IMR-90 (cell line): ENCODE data around the gene CD24. TPM values are rescaled to one million over a fixed set of nuclear protein-coding genes. Genes with fewer than 3 reads are reported as not detected.

ENCODE experiments used
- ATAC-seq: fragments of 200-7000 bp; cut with Tn5 transposase; 2 replicates; pipeline ENCODE4 v1.9.1; 2020; ENCODE audit warnings: low read depth, mild to moderate bottlenecking, moderate library complexity
- BruUV-seq: library from RNA; stranded (reverse); fragments of 400-500 nt; replicated peaks from 2 replicates; lab custom pipeline; 2021; lab: Mats Ljungman, UMichigan
- CTCF ChIA-PET: fragments of 300-600 bp; formaldehyde crosslinking; extraction: SDS; loops from one replicate; lab custom pipeline; 2021; ENCODE audit warnings: antibody characterized with exemption; lab: Yijun Ruan, JAX
- POLR2A ChIA-PET: fragments of 300-600 bp; sonication (Branson Sonifier 250); formaldehyde crosslinking; loops from one replicate; lab custom pipeline; 2022; ENCODE audit warnings: antibody characterized with exemption; ENCODE audit not compliant: unreplicated experiment; lab: Charles Lee
- DNase-seq: peaks from one replicate; pipeline ENCODE4 v3.0.0; 2013
- H2AFZ ChIP-seq: replicated peaks from 2 replicates; pipeline ENCODE3; 2013; ENCODE audit warnings: low read length, mild to moderate bottlenecking; ENCODE audit not compliant: poor library complexity
- H2AK5ac ChIP-seq: 2 replicates; pipeline ENCODE4 v1.6.1; 2013; ENCODE audit warnings: low read depth, low read length, inconsistent platforms
- H2AK9ac ChIP-seq: replicated peaks from 2 replicates; pipeline ENCODE3; 2013; ENCODE audit warnings: mild to moderate bottlenecking, low read depth, low read length, moderate library complexity; ENCODE audit not compliant: poor library complexity
- H2BK120ac ChIP-seq: 2 replicates; pipeline ENCODE4 v1.6.1; 2013; ENCODE audit warnings: low read depth, low read length, inconsistent platforms
- H2BK15ac ChIP-seq: 3 replicates; pipeline ENCODE4 v1.6.1; 2013; ENCODE audit warnings: low read depth, low read length, inconsistent platforms
- H2BK20ac ChIP-seq: 2 replicates; pipeline ENCODE4 v1.6.1; 2013; ENCODE audit warnings: low read depth, mild to moderate bottlenecking, inconsistent platforms, low read length, moderate library complexity
- H2BK5ac ChIP-seq: 2 replicates; pipeline ENCODE4 v1.6.1; 2013; ENCODE audit warnings: mild to moderate bottlenecking, low read depth, low read length, inconsistent platforms; ENCODE audit not compliant: poor library complexity, severe bottlenecking
- H3K14ac ChIP-seq: replicated peaks from 2 replicates; pipeline ENCODE4 v1.6.1; 2013; ENCODE audit warnings: low read depth, low read length, inconsistent platforms
- H3K18ac ChIP-seq: 2 replicates; pipeline ENCODE4 v1.6.1; 2013; ENCODE audit warnings: low read depth, low read length, control low read depth
- H3K23ac ChIP-seq: 2 replicates; pipeline ENCODE4 v1.6.1; 2013; ENCODE audit warnings: low read depth, low read length, inconsistent platforms
- H3K27ac ChIP-seq: 2 replicates; pipeline ENCODE4 v1.5.1; 2013; ENCODE audit warnings: mild to moderate bottlenecking, control low read depth, low read length; ENCODE audit not compliant: insufficient read depth
- H3K27me3 ChIP-seq: 2 replicates; pipeline ENCODE4 v1.6.1; 2013; ENCODE audit warnings: low read length; ENCODE audit not compliant: control insufficient read depth, insufficient read depth
- H3K36me3 ChIP-seq: 2 replicates; pipeline ENCODE4 v1.6.1; 2013; ENCODE audit warnings: low read length, mixed read lengths; ENCODE audit not compliant: control insufficient read depth, insufficient read depth
- H3K4ac ChIP-seq: 2 replicates; pipeline ENCODE4 v1.6.1; 2013; ENCODE audit warnings: low read depth, low read length, inconsistent platforms
- H3K4me1 ChIP-seq: 2 replicates; pipeline ENCODE4 v1.6.1; 2013; ENCODE audit warnings: low read length, mixed read lengths; ENCODE audit not compliant: control insufficient read depth, insufficient read depth
- H3K4me2 ChIP-seq: 2 replicates; pipeline ENCODE4 v1.6.1; 2013; ENCODE audit warnings: low read depth, mild to moderate bottlenecking, control low read depth, low read length, moderate library complexity
- H3K4me3 ChIP-seq: 2 replicates; pipeline ENCODE4 v1.5.1; 2013; ENCODE audit warnings: low read depth, mild to moderate bottlenecking, control low read depth, low read length, moderate library complexity; ENCODE audit not compliant: insufficient read depth
- H3K56ac ChIP-seq: 2 replicates; pipeline ENCODE4 v1.6.1; 2013; ENCODE audit warnings: low read length, inconsistent platforms; ENCODE audit not compliant: insufficient read depth; ENCODE audit errors: extremely low read depth
- H3K79me1 ChIP-seq, 2 experiments: 2 replicates each; pipeline ENCODE4 v1.6.1; 2013; ENCODE audit warnings: low read length in 2 of 2, inconsistent platforms in 1 of 2, low read depth in 1 of 2
- H3K9ac ChIP-seq: 2 replicates; pipeline ENCODE4 v1.6.1; 2013; ENCODE audit warnings: low read depth, low read length, control low read depth
- H3K9me1 ChIP-seq: 2 replicates; pipeline ENCODE4 v1.6.1; 2013; ENCODE audit warnings: low read length, inconsistent platforms; ENCODE audit not compliant: insufficient read depth
- H3K9me3 ChIP-seq: 2 replicates; pipeline ENCODE4 v1.6.1; 2013; ENCODE audit warnings: low read length; ENCODE audit not compliant: control insufficient read depth, insufficient read depth
- H4K20me1 ChIP-seq: 2 replicates; pipeline ENCODE4 v1.6.1; 2013; ENCODE audit warnings: low read length, inconsistent platforms; ENCODE audit not compliant: insufficient read depth
- H4K5ac ChIP-seq: 2 replicates; pipeline ENCODE4 v1.6.1; 2013; ENCODE audit warnings: mild to moderate bottlenecking, low read depth, low read length, control low read depth
- H4K8ac ChIP-seq, 2 experiments: 2 replicates each; pipeline ENCODE4 v1.6.1; 2013; ENCODE audit warnings: low read depth in 2 of 2, low read length in 2 of 2, control low read depth in 1 of 2, inconsistent platforms in 1 of 2
- H4K91ac ChIP-seq: 2 replicates; pipeline ENCODE4 v1.6.1; 2013; ENCODE audit warnings: low read depth, low read length, inconsistent platforms; ENCODE audit not compliant: insufficient read depth
- BHLHE40 ChIP-seq: fragments of 150-350 bp; IDR thresholded peaks from 2 replicates; pipeline ENCODE4 v1.6.1; 2016; ENCODE audit warnings: mild to moderate bottlenecking, low read depth, low read length
- CEBPB ChIP-seq: IDR thresholded peaks from 2 replicates; pipeline ENCODE4 v1.6.1; 2012; ENCODE audit warnings: low read depth, low read length, improper control_type of control experiment
- CHD1 ChIP-seq: IDR thresholded peaks from 2 replicates; pipeline ENCODE4 v1.6.1; 2012; ENCODE audit warnings: low read depth, low read length, improper control_type of control experiment
- ELK1 ChIP-seq: fragments of 150-350 bp; IDR thresholded peaks from 2 replicates; pipeline ENCODE4 v1.6.1; 2016; ENCODE audit warnings: low read depth, mild to moderate bottlenecking, low read length, moderate library complexity, borderline replicate concordance
- FOS ChIP-seq: fragments of 150-350 bp; IDR thresholded peaks from 2 replicates; pipeline ENCODE4 v1.6.1; 2016; ENCODE audit warnings: low read depth, low read length
- MAFK ChIP-seq: IDR thresholded peaks from 2 replicates; pipeline ENCODE4 v1.6.1; 2012; ENCODE audit warnings: low read depth, low read length, improper control_type of control experiment
- MAZ ChIP-seq: IDR thresholded peaks from 2 replicates; pipeline ENCODE4 v1.6.1; 2012; ENCODE audit warnings: low read depth, mild to moderate bottlenecking, low read length, improper control_type of control experiment, moderate library complexity, borderline replicate concordance
- MXI1 ChIP-seq: IDR thresholded peaks from 2 replicates; pipeline ENCODE4 v1.6.1; 2012; ENCODE audit warnings: low read depth, mild to moderate bottlenecking, low read length, moderate library complexity, borderline replicate concordance
- NFE2L2 ChIP-seq: fragments of 150-350 bp; IDR thresholded peaks from 2 replicates; pipeline ENCODE4 v1.6.1; 2016; ENCODE audit warnings: low read depth, mild to moderate bottlenecking, low read length
- POLR2A ChIP-seq: IDR thresholded peaks from 2 replicates; pipeline ENCODE4 v1.6.1; 2012; ENCODE audit warnings: mild to moderate bottlenecking, low read depth, low read length
- RAD21 ChIP-seq: IDR thresholded peaks from 2 replicates; pipeline ENCODE4 v1.6.1; 2012; ENCODE audit warnings: low read length, improper control_type of control experiment
- RCOR1 ChIP-seq: IDR thresholded peaks from 2 replicates; pipeline ENCODE4 v1.6.1; 2012; ENCODE audit warnings: mild to moderate bottlenecking, low read length, improper control_type of control experiment; ENCODE audit not compliant: insufficient replicate concordance
- RFX5 ChIP-seq: IDR thresholded peaks from 2 replicates; pipeline ENCODE4 v1.8.0; 2012; ENCODE audit warnings: low read depth, mild to moderate bottlenecking, low read length, moderate library complexity
- SMC3 ChIP-seq: fragments of 150-350 bp; IDR thresholded peaks from 2 replicates; pipeline ENCODE4 v1.6.1; 2016; ENCODE audit warnings: low read depth, mild to moderate bottlenecking, antibody characterized with exemption, low read length, moderate library complexity
- USF2 ChIP-seq: fragments of 150-350 bp; IDR thresholded peaks from 2 replicates; pipeline ENCODE4 v1.6.1; 2017; ENCODE audit warnings: mild to moderate bottlenecking, antibody characterized with exemption, low read length, low read depth
- WGBS, 2 experiments: methylation state at CpG; one replicate each; pipeline versions ENCODE4 v1.1.5 to v1.1.7; 2013; ENCODE audit warnings: missing lambda C conversion rate in 2 of 2; ENCODE audit not compliant: insufficient read length in 1 of 2; ENCODE audit errors: extremely low coverage in 2 of 2; 5-methylcytosine and 5-hydroxymethylcytosine counted together
- dilution Hi-C: fragments of 300-500 bp; cut with HindIII; formaldehyde crosslinking; loops from one replicate; pipeline ENCODE4 v1.14.3; 2018; ENCODE audit warnings: low sequenced_read_pairs; ENCODE audit not compliant: unreplicated experiment
- in situ Hi-C: fragments of 300-500 bp; cut with MboI; formaldehyde crosslinking; loops from 3 replicates; pipeline ENCODE4 v1.14.3; 2019; ENCODE audit warnings: low sequenced_read_pairs, inconsistent platforms, mixed read lengths
- intact Hi-C: fragments of 100-400 bp; cut with micrococcal nuclease; formaldehyde crosslinking; loops from 2 replicates; pipeline ENCODE4 v1.10.0; 2022
- polyA plus RNA-seq, 3 experiments: library from polyadenylated mRNA; depleted of rRNA; stranded (reverse); fragments of >200 nt; gene quantifications; 2 replicates each; pipeline ENCODE4 v1.2.3, GENCODE V29; 2012; ENCODE audit warnings: low replicate concordance in 1 of 3
- total RNA-seq: library from RNA; depleted of rRNA; stranded (reverse); fragments of >200 nt; gene quantifications from 2 replicates; pipeline ENCODE4 v1.2.3, GENCODE V29; 2012
- TF ChIP-seq, protein P1 (sequence below): conservative IDR thresholded peaks from 2 replicates; pipeline ENCODE4 v1.5.1; 2012; ENCODE audit warnings: mild to moderate bottlenecking, low read depth, low read length, improper control_type of control experiment

Gene CD24
- total and polyA plus RNA-seq, 2 of the 4 experiments (the other 2 are of a cell fraction): 0.07 to 0.18 TPM

GRCh38 chr6:106959985-106960384 lies 14.5 kb downstream of the CD24 start:
- dilution Hi-C loops (loop anchor here (25.0 kb wide), 1 partner anchor 498 kb away; no protein-coding TSS in a partner anchor), in situ Hi-C loops (no loop called here), intact Hi-C loops (no loop called here)
- Histone ChIP-seq H3K27ac (no peak overlapping the region), H3K4me2 (no peak overlapping the region), H3K4me3 (no peak overlapping the region), H2AK9ac (no peak overlapping the region), H3K14ac (no peak overlapping the region), H3K9me1 (no peaks in the 10 kb centered on the region), H3K56ac (no peak overlapping the region), H2AK5ac (no peak overlapping the region), H4K8ac (no peak overlapping the region), H4K20me1 (no peaks in the 10 kb centered on the region), H4K5ac (no peak overlapping the region), H3K36me3 (no peaks in the 10 kb centered on the region), H3K79me1 (no peaks in the 10 kb centered on the region), H3K9me3 (no peaks in the 10 kb centered on the region), H3K27me3 (peaks cover 6% of the 10 kb centered on the region), H3K18ac (no peak overlapping the region), H3K9ac (no peak overlapping the region), H2BK120ac (no peak overlapping the region), H3K4me1 (no peaks in the 10 kb centered on the region), H2AFZ (no peak overlapping the region), H3K23ac (no peak overlapping the region; the same call in 1 of the 2 replicates), H3K4ac (no peak overlapping the region), H2BK20ac (no peak overlapping the region), H2BK15ac (no peak overlapping the region), H2BK5ac (no peak overlapping the region), H4K91ac (no peak overlapping the region)
- ChIA-PET CTCF (no interaction called here), POLR2A (no interaction called here)
- no TSS peak for BruUV-seq
- DNase-seq (no peak), ATAC-seq (no peak)
- no CpG with 5 or more reads among the region's 1 CpG for WGBS, 2 experiments
- TF ChIP-seq MXI1 (no peak), FOS (no peak), RAD21 (no peak), USF2 (no peak), ELK1 (no peak), CEBPB (no peak), MAFK (no peak), MAZ (no peak), SMC3 (no peak), BHLHE40 (no peak), RFX5 (no peak), NFE2L2 (no peak), RCOR1 (no peak), POLR2A (no peak), CHD1 (no peak)
- TF ChIP-seq, protein P1, sequence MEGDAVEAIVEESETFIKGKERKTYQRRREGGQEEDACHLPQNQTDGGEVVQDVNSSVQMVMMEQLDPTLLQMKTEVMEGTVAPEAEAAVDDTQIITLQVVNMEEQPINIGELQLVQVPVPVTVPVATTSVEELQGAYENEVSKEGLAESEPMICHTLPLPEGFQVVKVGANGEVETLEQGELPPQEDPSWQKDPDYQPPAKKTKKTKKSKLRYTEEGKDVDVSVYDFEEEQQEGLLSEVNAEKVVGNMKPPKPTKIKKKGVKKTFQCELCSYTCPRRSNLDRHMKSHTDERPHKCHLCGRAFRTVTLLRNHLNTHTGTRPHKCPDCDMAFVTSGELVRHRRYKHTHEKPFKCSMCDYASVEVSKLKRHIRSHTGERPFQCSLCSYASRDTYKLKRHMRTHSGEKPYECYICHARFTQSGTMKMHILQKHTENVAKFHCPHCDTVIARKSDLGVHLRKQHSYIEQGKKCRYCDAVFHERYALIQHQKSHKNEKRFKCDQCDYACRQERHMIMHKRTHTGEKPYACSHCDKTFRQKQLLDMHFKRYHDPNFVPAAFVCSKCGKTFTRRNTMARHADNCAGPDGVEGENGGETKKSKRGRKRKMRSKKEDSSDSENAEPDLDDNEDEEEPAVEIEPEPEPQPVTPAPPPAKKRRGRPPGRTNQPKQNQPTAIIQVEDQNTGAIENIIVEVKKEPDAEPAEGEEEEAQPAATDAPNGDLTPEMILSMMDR: no peak
